ENCODE results near the gene FGF21.

GRCh38 chr19:48768994-48769713 is 13.8 kb downstream of the FGF21 start:
- TF ChIP-seq POLR2A (IDR thresholded peaks at IDR 0.05): no peak
- TF ChIP-seq, protein P1, sequence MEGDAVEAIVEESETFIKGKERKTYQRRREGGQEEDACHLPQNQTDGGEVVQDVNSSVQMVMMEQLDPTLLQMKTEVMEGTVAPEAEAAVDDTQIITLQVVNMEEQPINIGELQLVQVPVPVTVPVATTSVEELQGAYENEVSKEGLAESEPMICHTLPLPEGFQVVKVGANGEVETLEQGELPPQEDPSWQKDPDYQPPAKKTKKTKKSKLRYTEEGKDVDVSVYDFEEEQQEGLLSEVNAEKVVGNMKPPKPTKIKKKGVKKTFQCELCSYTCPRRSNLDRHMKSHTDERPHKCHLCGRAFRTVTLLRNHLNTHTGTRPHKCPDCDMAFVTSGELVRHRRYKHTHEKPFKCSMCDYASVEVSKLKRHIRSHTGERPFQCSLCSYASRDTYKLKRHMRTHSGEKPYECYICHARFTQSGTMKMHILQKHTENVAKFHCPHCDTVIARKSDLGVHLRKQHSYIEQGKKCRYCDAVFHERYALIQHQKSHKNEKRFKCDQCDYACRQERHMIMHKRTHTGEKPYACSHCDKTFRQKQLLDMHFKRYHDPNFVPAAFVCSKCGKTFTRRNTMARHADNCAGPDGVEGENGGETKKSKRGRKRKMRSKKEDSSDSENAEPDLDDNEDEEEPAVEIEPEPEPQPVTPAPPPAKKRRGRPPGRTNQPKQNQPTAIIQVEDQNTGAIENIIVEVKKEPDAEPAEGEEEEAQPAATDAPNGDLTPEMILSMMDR (IDR thresholded peaks at IDR 0.05): no peak
